ES-I3 (cell line): ENCODE measurements around the gene HES1.
"Not testable (repeated sequence)": the region's sequence is repeated elsewhere in the genome, so short reads cannot be mapped to it uniquely, and the experiment has no call there.

Source experiments
- H3K36me3 ChIP-seq: 2 replicates; pipeline ENCODE4 v1.6.1; 2013; ENCODE audit warnings: mild to moderate bottlenecking, low read length, control low read depth, moderate library complexity; ENCODE audit not compliant: insufficient read depth
- H3K4me1 ChIP-seq: 2 replicates; pipeline ENCODE4 v1.6.1; 2013; ENCODE audit warnings: mild to moderate bottlenecking, control low read depth, low read length; ENCODE audit not compliant: insufficient read depth
- H3K9ac ChIP-seq: 2 replicates; pipeline ENCODE4 v1.6.1; 2013; ENCODE audit warnings: low read depth, mild to moderate bottlenecking, low read length, moderate library complexity
- H3K9me3 ChIP-seq: 2 replicates; pipeline ENCODE4 v1.6.1; 2013; ENCODE audit warnings: mild to moderate bottlenecking, low read length, moderate library complexity; ENCODE audit not compliant: control insufficient read depth, insufficient read depth

HES1 gene

DNA sequence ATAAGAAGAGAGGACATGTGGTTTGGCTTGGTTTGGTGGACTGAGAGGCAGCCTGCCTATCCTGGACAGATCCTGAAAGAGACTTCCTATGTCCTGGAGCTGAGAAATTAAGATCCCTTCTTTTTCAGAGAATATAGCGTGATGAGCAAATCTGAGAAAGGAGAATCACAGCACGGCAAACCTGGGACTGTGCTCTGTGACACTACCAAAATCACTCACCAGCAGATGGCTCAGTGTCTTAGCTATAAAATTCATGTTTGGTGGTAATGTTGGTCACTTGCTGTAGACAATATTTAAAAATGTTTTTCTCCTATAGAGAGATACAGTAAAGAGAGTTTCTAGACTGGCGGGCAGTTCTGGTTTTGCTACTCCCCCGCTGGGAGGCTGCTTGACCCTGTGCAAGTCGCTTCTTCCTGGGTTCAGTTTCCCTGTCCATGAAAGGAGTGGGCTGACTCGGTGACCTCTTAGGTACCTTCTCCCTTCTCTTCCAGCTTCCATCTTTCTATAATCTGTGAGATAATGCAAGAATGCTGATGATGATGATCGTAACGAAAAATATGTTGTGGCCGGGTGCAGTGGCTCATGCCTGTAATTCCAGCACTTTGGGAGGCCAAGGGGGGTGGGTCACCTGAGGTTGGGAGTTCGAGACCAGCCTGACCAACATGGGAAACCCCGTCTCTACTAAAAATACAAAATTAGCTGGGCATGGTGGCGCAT, 7.6 kb upstream of the HES1 start:
- Histone ChIP-seq H3K4me1 (peaks cover 40% of the 10 kb centered on the region), H3K36me3 (no peaks in the 10 kb centered on the region)

DNA sequence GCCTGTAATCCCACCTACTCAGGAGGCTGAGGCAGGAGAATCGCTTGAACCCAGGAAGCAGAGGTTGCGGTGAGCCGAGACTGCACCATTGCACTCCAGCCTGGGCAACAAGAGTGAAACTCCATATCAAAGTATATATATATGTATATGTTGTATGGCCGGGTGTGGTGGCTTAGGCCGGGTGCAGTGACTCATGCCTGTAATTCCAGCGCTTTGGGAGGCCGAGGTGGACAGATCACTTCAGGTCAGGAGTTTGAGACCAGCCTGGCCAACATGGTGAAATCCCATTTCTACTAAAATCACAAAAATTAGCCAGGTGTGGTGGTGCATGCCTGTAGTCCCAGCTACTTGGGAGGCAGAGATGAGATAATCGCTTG, 7.0 kb upstream of the HES1 start:
- not testable (repeated sequence) for H3K9me3 ChIP-seq, H3K9ac ChIP-seq, H3K36me3 ChIP-seq
- peaks cover 41% of the 10 kb centered on the region for H3K4me1 ChIP-seq

More for the DNA sequence above, 7.6 kb upstream of the HES1 start:
- Histone ChIP-seq H3K9me3 (no peaks in the 10 kb centered on the region), H3K9ac (no peak overlapping the region)

DNA sequence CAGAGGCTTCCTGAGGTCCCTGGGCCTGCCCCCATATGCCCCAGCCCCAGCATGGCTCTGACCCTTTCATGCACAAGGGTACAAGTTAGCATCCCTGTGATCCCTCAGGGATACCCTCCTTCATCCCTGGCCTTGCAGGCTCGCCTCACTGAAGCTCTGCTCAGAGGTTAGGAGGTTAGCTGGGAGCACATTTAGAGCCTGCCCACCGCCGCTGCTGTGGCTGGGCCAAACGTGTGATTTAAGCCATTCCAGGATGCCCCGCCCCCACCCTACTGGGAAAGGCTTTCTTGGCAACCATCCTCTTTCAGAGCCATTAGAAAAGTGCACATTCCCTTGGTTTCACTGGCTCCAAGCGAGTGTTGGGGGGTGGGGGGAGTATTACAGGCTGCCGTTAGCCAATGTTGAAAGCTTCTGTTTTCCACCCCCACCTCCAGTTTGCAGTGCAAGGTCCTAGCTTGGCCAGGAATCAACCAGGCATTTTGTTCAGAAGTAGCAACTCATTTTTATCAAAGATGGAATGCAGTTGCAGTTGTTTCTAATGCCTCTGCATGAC, 6.3 kb upstream of the HES1 start:
- H3K36me3 ChIP-seq = no peaks in the 10 kb centered on the region
- peaks cover 41% of the 10 kb centered on the region for H3K4me1 ChIP-seq
- H3K9me3 ChIP-seq = no peaks in the 10 kb centered on the region
- no peak overlapping the region for H3K9ac ChIP-seq

DNA sequence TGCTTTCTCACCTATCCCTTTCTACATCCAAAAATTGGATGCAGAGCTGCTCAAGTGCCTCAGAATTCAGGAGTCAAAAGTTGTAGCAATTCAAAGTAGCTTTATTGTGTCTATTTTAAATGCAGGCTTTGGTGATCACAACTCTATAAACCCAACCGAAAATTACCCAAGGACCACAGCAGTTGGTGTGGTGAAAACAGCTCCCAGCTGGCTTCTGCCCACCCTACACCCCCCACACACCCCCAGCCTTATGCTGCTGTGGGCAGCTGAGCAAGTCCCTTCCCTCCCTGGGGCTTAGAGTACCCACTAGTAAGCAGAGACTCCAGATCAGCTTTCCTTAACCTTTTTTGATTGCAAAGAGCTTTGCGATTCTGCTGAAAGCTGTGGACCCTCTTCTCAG, 5.8 kb upstream of the HES1 start:
- H3K9ac ChIP-seq = no peak overlapping the region

DNA sequence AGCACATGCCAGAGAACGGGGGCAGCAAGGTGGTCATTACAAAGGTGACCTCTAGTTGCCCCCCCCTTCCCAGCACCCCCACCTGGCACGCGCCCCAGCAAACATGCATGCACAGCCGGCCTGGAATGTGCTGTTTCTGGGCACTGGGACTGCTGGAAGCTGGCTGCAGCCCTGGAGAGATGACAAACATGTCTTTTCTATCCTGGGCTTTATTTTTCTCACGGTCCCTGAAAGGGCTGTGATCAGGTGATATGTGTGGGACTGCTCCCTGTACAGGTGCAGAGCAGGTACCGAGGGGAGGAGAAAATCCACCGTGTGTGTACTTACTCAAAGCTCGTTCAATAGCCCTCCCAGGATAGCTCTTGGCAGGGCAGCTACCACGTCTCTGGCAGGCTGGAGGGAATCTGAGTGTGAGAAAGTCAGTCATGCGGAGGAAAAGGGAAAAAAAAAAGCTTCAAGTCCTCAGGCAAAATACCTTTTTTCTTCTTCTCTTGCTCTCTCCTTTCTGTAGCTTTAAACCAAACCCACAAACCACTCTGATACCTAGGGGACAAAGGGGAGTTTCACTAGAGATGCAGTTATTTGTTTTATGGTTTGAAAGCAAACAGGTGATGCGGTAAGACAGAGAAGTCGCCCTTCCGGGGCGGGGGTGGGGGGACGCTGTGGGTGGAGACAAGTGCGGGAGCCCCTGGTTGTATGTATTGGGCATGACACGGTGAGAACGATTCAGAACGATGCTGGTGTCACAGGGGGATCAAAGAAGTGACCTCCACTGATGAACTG, 5.0 kb upstream of the HES1 start:
- H3K36me3 ChIP-seq = no peaks in the 10 kb centered on the region
- peak overlapping the region; percentile 20; the same call in 1 of the 2 replicates for H3K9ac ChIP-seq
- peaks cover 41% of the 10 kb centered on the region for H3K4me1 ChIP-seq
- no peaks in the 10 kb centered on the region for H3K9me3 ChIP-seq

More for the DNA sequence above, 5.8 kb upstream of the HES1 start:
- no peaks in the 10 kb centered on the region for H3K36me3 ChIP-seq
- peaks cover 41% of the 10 kb centered on the region for H3K4me1 ChIP-seq
- H3K9me3 ChIP-seq = no peaks in the 10 kb centered on the region

DNA sequence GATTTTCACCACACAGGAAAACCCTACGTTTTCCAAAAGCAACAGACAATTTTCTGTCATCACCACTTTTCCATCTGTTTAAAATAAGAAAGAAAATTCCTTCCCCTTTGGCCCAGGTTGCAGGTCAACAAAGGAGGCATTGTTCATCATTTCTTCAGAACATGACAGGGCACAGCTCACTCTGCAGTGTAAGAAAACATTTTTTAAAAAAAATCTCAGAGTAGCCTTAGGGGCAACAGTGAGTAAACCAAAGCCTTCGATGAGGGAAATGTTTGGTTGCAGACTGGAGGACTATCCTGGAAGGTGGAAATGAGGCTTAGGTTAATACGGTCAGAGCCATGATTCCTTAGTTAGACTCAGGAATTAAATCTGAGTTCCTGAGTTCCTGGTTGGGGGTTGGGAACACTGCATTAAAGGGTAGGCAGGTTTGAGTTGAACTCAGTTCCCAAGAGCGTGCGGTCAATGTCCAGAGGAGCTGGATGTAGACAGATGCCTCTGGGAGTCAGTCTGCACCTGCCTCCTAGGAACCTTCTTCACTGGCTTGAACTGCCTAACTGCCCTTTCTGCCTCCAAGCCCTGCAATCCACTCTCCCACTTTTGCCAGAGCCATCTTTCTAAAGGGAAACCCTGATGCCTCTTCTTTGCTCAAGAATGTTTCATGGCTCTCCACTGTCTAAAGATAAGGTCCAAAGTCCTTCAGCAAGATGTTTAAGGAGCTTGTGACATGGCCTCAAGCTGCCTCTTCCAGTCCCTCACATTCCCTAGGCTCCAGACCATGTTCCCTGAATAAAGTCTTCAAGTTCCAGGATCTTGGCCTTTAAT, 3.3 kb upstream of the HES1 start:
- peaks cover 41% of the 10 kb centered on the region for H3K4me1 ChIP-seq
- H3K9ac ChIP-seq = no peak overlapping the region
- H3K9me3 ChIP-seq = no peaks in the 10 kb centered on the region
- no peaks in the 10 kb centered on the region for H3K36me3 ChIP-seq

DNA sequence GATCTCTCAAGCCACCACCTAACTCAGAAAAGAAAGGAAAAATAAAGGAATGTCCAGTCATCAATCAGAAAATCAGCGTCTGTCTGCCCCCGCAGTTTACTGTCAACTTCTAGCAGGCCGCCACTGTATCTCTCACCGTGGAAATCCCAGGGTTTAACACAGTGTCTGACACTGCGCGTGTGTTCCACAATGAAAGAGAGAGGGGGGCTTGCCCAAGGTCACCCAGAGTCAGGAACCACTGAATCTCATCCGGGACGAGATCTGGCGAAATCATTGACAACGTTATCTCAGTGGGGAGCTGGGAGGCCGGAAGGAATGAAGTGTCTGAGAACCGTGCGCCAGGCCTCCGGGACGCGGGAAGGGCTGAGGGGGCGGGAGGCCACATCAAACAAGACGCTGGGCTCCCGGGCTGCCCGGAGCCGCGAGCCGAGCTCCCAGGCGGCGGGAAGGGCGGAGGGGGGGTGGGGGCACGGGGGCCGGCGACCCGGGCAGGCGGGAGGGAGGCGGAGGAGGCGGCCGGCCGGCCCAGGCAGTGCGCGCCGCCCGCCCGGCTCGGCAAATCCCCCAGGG, 2.2 kb upstream of the HES1 start:
- Histone ChIP-seq H3K36me3 (no peaks in the 10 kb centered on the region), H3K4me1 (peaks cover 41% of the 10 kb centered on the region), H3K9ac (peak overlapping the region; percentile 43), H3K9me3 (no peaks in the 10 kb centered on the region)

DNA sequence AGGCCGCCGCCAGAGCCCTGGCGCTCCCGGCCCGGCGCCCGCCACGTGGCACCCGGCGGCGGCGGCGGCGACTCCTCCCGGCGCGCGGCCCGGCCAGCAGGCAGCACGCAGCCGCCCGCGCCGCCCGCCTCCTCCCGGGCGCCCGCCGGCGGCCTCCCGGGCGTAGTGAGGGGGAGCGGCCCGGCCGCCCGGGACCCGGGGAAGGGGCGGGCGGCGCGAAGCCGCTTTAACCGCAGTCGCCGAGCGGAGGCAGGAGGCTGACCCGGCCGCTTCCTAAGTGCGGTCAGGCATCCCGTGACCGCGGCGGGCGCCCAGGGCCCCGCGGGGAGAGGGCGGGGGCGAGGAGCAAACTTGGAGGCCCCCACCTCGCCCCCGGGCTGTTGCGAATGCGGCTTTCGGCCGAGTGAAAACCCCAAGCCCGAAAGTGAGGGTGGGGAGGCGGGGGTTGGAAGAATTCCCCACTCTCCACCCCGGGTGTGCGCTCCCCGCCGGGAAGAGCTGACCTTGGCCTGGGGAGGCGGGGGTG, 1.7 kb upstream of the HES1 start:
- H3K9me3 ChIP-seq = no peaks in the 10 kb centered on the region
- peak overlapping the region; percentile 47 for H3K9ac ChIP-seq
- H3K4me1 ChIP-seq = peaks cover 41% of the 10 kb centered on the region
- no peaks in the 10 kb centered on the region for H3K36me3 ChIP-seq

DNA sequence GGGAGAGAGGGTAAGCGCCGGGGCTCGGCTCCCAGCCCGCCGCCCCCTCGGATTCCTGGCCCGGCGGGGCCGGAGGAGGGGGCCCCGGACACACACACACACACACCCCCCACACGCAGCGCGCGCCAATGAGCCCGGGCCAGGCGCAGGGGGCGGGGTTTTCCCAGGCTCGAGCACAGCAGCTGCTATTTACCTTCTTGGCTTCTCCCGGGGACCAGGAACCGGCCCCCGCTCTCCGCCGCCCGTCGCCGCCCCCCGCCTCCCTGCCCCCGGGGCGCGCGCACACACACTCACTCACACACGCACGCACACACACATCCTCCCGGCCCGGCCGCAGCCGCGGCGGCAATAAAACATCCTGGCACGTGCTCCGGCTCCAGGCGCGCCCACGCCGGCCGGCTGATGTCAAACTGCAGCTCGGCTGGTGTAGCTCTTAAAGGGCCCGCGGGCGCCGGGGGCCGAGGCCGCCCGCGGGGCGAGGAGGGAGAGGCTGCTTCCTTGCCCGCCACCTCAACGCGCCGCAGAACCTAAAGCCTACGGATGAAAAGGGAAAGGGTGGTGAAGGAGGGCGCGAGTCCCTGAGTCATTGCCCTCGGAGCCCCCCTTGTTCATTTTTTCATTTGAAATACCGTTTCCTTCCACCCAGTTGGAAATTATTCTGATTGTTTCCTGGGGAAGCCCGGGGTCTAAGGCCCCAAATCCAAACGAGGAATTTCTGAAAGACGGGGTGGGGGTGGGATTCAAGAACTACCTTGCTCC, 1.0 kb upstream of the HES1 start:
- H3K4me1 ChIP-seq = peaks cover 38% of the 10 kb centered on the region
- no peaks in the 10 kb centered on the region for H3K9me3 ChIP-seq
- H3K36me3 ChIP-seq = no peaks in the 10 kb centered on the region
- H3K9ac ChIP-seq = peak overlapping the region; percentile 47

DNA sequence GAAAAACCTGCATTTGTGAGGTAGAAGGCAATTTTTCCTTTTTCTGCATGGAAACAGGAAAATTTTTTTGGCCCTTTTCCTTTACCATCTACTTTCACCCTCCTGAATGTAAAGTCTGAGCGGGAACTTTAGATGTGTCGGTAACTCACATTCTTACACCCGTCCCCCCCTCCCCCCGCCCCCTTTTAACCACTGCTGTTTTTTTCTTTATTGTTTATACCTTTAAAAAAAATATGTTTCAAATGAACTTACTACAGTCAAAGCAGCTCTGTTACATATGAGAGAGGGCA, 487 bp upstream of the HES1 start:
- Histone ChIP-seq H3K4me1 (peaks cover 34% of the 10 kb centered on the region), H3K9ac (peak overlapping the region; percentile 47), H3K36me3 (no peaks in the 10 kb centered on the region), H3K9me3 (no peaks in the 10 kb centered on the region)

DNA sequence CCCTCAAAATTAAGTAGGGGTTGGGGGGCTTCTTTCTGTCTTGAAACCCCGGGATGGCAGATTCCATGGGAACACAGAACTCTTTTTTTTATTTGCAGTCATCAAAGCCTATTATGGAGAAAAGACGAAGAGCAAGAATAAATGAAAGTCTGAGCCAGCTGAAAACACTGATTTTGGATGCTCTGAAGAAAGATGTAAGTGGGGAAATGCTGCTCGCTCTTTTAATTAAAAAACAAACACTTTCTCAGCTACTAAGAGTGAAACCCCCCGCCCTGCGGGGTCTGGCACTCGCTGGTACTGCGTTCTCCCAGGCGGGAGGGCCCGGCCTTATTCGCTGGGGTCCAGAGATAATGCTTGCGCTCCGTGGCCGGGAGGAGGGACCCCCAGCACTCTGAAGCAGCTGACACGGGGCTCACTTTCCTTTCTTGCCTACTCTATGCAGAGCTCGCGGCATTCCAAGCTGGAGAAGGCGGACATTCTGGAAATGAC, 615 bp downstream of the HES1 start:
- no peaks in the 10 kb centered on the region for H3K36me3 ChIP-seq
- peak overlapping the region; percentile 52 for H3K9ac ChIP-seq
- peaks cover 24% of the 10 kb centered on the region for H3K4me1 ChIP-seq
- H3K9me3 ChIP-seq = no peaks in the 10 kb centered on the region

DNA sequence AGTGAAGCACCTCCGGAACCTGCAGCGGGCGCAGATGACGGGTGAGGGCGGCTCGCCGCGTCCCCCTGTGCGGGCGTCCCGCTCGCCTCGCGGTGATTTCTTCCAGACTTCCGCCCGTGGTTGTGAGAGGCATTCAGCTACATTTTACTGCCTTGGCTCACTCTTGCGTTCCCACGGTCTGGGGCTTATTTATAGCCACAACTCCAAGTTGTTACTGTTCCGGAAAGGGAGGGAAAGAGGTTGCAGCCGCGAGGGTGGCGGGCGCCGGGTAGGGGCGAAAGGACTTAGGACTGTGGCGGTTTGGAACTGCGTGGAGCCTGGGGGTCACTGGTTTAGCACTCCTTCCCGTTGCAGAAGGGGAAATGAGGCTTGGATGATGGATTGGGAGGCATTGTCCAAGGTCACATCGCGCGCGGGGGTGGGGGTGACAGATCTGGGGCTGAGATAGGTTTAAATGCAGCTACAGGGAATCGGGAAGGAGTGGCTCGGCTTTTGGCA, 1.1 kb downstream of the HES1 start:
- Histone ChIP-seq H3K36me3 (no peaks in the 10 kb centered on the region), H3K9me3 (no peaks in the 10 kb centered on the region), H3K9ac (peak overlapping the region; percentile 52), H3K4me1 (peaks cover 22% of the 10 kb centered on the region)
